IPS DF 4.7 (cell line): ENCODE results near the gene PRKAB1.

Source experiments
- DNase-seq: peaks from one replicate; pipeline ENCODE4 v3.0.0-alpha.2; 2013; ENCODE audit warnings: low spot score; ENCODE audit errors: extremely low read depth

PRKAB1 gene

DNA sequence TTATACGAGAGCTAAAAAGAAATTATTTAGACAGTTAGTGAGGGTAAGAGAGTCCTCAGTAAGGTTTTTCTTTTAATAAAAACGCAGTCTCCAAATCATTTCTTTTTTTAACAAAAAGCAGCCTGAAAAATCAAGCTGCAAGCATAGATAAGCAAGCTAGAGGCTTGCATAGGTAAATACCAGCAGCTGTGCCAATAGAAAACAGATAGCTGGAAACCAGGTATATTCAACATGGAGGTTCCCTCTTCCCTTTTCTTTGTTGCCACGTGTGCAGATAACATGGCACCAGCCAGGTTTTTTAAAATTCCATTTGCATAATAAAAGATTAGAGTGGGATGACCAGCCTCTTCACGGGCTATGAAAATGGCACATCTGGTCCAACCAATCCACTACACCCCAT, 6.1 kb upstream of the PRKAB1 start:
- no peak for DNase-seq

DNA sequence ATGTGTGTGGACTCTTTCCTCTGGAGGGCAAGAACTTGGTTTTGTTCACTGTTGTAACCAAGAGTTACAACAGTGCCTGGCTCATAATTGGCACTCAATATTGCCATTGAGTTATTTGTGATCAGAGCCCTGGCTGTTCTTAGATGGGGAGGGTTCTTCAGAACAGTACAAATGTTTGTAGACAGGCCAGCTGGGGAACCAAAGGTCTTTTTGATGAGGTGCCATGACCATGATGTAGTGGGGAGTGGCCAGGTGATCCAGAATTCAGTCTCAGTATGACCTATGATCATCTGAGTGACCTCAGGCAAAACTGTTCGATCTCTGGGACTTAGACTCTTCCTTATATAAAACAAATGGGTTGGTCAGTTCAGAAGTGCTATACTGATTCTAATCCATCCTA, 3.3 kb upstream of the PRKAB1 start:
- no peak for DNase-seq

GRCh38 chr12:119665164-119665929, 2.6 kb upstream of the PRKAB1 start:
- no peak for DNase-seq

DNA sequence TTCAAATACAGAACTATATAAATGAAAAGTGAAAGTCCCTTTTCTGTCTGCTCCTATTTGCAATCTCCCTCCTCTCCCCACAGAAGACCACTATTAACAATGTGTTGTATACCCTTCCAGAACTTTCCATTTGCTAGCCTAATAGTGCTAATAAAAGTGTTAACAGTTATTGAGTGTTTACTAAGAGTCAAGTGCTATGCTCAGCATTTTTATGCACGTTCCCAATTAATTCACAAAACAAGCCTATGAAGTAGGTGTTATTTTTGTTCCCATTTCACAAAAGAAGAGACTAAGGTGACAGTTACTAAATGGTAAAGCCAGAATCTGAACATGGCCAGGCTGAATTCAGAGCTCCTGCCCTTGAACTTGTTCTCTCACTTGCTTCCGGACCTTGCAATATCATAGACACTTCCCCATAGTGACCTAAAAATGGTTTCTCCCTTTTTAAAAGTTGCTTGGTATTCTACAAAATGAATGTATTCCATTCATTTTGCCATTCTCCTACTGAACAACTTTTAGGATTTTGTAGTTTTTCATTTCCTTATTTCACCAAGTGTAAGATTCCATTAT, 1.6 kb upstream of the PRKAB1 start:
- DNase-seq = no peak

GRCh38 chr12:119666900-119667576, 895 bp upstream of the PRKAB1 start:
- no peak for DNase-seq

DNA sequence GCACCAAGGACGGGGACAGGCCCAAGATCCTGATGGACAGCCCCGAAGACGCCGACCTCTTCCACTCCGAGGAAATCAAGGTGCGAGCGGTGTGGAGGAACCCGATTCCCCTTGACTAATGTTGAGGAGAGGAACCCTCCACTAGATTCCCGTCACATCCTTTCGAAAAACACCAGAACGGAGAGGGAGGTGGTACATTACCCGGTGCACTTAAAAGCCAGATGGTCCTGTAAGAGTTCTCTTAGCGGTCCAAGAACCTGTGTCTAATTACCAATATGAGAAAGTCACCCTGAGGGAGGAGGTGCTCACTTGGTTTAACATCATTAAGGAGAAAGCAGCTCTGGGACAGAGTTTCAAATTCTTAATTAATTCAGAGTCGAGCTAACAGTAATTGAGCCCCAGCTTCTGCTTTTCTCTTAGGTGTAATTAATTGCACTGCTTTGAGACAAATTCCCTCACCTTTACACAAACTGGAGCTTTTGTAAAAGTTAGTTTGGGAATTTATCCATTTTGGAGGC, 450 bp downstream of the PRKAB1 start:
- no peak for DNase-seq

GRCh38 chr12:119669744-119670472, 2.0 kb downstream of the PRKAB1 start:
- DNase-seq = no peak

DNA sequence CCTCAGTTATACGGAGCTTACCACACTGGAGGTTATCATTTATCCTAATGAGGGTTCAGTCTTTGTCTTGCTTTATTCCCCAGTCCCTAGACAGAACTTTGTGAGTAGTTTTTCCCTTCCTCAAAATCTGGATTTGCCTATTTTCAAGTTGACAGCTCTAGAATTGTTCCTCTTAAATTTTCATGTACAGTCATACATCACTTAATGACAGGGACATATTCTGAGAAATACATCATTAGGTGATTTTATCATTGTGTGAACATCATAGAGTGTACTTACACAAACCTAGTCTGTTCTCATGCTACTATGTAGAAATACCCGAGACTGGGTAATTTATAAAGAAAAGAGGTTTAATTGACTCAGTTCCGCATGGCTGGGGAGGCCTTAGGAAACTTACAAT, 3.1 kb downstream of the PRKAB1 start:
- no peak for DNase-seq

DNA sequence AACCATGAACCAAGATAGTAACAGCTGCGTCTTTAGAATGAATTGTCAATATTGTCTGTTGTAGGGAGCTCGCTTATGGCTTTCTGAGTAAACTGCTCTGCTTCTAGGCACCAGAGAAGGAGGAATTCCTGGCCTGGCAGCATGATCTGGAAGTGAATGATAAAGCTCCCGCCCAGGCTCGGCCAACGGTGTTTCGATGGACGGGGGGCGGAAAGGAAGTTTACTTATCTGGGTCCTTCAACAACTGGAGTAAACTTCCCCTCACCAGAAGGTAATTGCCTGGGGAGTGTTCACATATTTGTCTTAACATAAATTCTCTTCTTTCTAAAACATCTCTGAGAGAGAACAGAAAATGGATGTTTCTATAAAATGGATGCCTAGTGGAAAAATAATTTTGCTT, 4.3 kb downstream of the PRKAB1 start:
- DNase-seq = no peak

- no peak for DNase-seq
Observed at GRCh38 chr12:119673634-119674033, 5.7 kb downstream of the PRKAB1 start.

- no peak for DNase-seq
Observed at GRCh38 chr12:119674560-119674959, 6.6 kb downstream of the PRKAB1 start.

DNA sequence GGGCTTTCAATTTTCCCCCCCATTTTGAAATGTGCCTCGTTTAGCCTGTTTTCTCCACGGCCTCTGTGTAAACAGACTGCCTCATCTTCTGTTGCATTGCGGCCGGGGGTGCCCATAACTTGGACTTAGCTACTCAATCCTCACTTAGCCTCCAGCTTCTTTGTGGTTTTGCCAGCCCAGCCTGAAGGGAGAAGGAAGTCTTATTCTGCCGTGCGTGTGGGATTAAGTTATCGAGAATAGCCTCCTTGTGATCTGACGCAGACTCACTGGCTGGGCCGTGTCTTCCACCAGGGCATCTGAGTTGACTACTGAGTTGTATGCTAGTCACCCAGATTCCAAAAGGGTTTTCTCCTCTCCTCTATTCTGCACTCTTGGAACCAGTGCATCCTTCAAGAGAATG, 8.1 kb downstream of the PRKAB1 start:
- no peak for DNase-seq

GRCh38 chr12:119676573-119676972, 8.6 kb downstream of the PRKAB1 start:
- no peak for DNase-seq

GRCh38 chr12:119678459-119678858, 10.5 kb downstream of the PRKAB1 start:
- no peak for DNase-seq

- DNase-seq = no peak
Observed at GRCh38 chr12:119679081-119679480, 11.1 kb downstream of the PRKAB1 start.

DNA sequence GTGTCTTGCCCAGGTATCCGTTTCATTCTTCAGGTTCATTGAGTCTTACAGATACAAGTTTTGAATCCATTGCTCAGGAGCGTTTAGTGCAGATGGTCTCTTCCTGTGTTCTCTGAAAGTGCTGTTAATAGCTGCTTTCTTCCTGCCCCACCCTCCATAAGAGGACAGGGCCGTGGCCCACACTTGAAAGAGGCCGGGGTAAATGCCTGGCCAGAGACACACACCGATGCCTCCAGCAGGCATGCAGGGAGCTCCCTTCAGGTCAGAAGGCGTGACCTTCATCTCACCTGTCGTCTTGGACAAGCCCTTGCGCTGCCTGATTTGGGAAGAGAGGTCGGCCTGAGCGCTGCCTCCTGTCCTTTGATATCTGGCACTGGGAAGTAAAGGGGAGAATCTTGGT, 11.6 kb downstream of the PRKAB1 start:
- DNase-seq = no peak

GRCh38 chr12:119681111-119681510, 13.2 kb downstream of the PRKAB1 start:
- DNase-seq = no peak

GRCh38 chr12:119681728-119682638, 14.1 kb downstream of the PRKAB1 start:
- DNase-seq = no peak

GRCh38 chr12:119682639-119683252, 14.8 kb downstream of the PRKAB1 start:
- no peak for DNase-seq

GRCh38 chr12:119683413-119683812, 15.5 kb downstream of the PRKAB1 start:
- no peak for DNase-seq
